SK-N-SH treated with all-trans-retinoic acid at 6 μM for 48 hours (cell line): ENCODE measurements around the gene YEATS4.

ENCODE experiments used
- ATAC-seq: fragments of 200-7000 bp; cut with Tn5 transposase; 3 replicates; pipeline ENCODE4 v1.9.1; 2020; ENCODE audit warnings: mild to moderate bottlenecking, moderate library complexity
- ARNTL ChIP-seq: fragments of 450-650 bp; formaldehyde crosslinking; IDR thresholded peaks from 2 replicates; pipeline ENCODE4 v1.5.0; 2020; ENCODE audit warnings: low read depth, mild to moderate bottlenecking, moderate library complexity, borderline replicate concordance
- BACH2 ChIP-seq: fragments of 250-450 bp; sonication (Bioruptor Pico); IDR thresholded peaks from 2 replicates; pipeline ENCODE4 v1.9.0; 2021; ENCODE audit warnings: mild to moderate bottlenecking, borderline replicate concordance
- CREB5 ChIP-seq: fragments of 250-450 bp; sonication (Bioruptor Pico); IDR thresholded peaks from 2 replicates; pipeline ENCODE4 v1.5.1; 2020; ENCODE audit warnings: low read depth, mild to moderate bottlenecking, moderate library complexity
- CSDC2 ChIP-seq: fragments of 250-450 bp; sonication (Bioruptor Pico); IDR thresholded peaks from 2 replicates; pipeline ENCODE4 v1.5.0; 2020; ENCODE audit warnings: mild to moderate bottlenecking, moderate library complexity
- CSRNP3 ChIP-seq: fragments of 250-450 bp; sonication (Bioruptor Pico); IDR thresholded peaks from 2 replicates; pipeline ENCODE4 v1.5.1; 2021; ENCODE audit warnings: mild to moderate bottlenecking, moderate library complexity
- ESRRG ChIP-seq: fragments of 250-450 bp; sonication (Bioruptor Pico); IDR thresholded peaks from 2 replicates; pipeline ENCODE4 v1.6.1; 2021; ENCODE audit warnings: mild to moderate bottlenecking
- GLIS3 ChIP-seq: fragments of 250-450 bp; sonication (Bioruptor Pico); IDR thresholded peaks from 2 replicates; pipeline ENCODE4 v1.5.0; 2020; ENCODE audit warnings: mild to moderate bottlenecking, moderate library complexity
- ISL1 ChIP-seq: fragments of 250-450 bp; sonication (Bioruptor Pico); IDR thresholded peaks from 2 replicates; pipeline ENCODE4 v2.1.2; 2022; ENCODE audit warnings: mild to moderate bottlenecking, moderate library complexity
- PATZ1 ChIP-seq: fragments of 250-450 bp; sonication (Bioruptor Pico); IDR thresholded peaks from 2 replicates; pipeline ENCODE4 v1.8.0; 2020; ENCODE audit warnings: mild to moderate bottlenecking, moderate library complexity, borderline replicate concordance
- POU6F1 ChIP-seq: fragments of 250-450 bp; sonication (Bioruptor Pico); IDR thresholded peaks from 2 replicates; pipeline ENCODE4 v1.8.0; 2021; ENCODE audit warnings: low read depth, mild to moderate bottlenecking, moderate library complexity, borderline replicate concordance
- PPARA ChIP-seq: fragments of 250-450 bp; sonication (Bioruptor Pico); IDR thresholded peaks from 2 replicates; pipeline ENCODE4 v1.5.0; 2020; ENCODE audit warnings: mild to moderate bottlenecking, borderline replicate concordance
- RARB ChIP-seq: fragments of 250-450 bp; sonication (Bioruptor Pico); IDR thresholded peaks from 2 replicates; pipeline ENCODE4 v1.8.0; 2021; ENCODE audit warnings: mild to moderate bottlenecking, moderate library complexity
- SNAI2 ChIP-seq: fragments of 250-450 bp; sonication (Bioruptor Pico); IDR thresholded peaks from 2 replicates; pipeline ENCODE4 v1.5.0; 2020; ENCODE audit warnings: mild to moderate bottlenecking, moderate library complexity
- TCF4 ChIP-seq: fragments of 250-450 bp; sonication (Bioruptor Pico); IDR thresholded peaks from 2 replicates; pipeline ENCODE4 v1.8.0; 2021; ENCODE audit warnings: mild to moderate bottlenecking, moderate library complexity, borderline replicate concordance
- TOX ChIP-seq: fragments of 250-450 bp; sonication (Bioruptor Pico); IDR thresholded peaks from 2 replicates; pipeline ENCODE4 v1.8.0; 2021; ENCODE audit warnings: mild to moderate bottlenecking, moderate library complexity, borderline replicate concordance
- TSHZ2 ChIP-seq: fragments of 250-450 bp; sonication (Bioruptor Pico); IDR thresholded peaks from 2 replicates; pipeline ENCODE4 v1.5.0; 2020; ENCODE audit warnings: mild to moderate bottlenecking, moderate library complexity
- ZC3H10 ChIP-seq: fragments of 250-450 bp; sonication (Bioruptor Pico); IDR thresholded peaks from 2 replicates; pipeline ENCODE4 v1.5.1; 2021; ENCODE audit warnings: mild to moderate bottlenecking, moderate library complexity
- ZFP3 ChIP-seq: fragments of 250-450 bp; sonication (Bioruptor Pico); IDR thresholded peaks from 2 replicates; pipeline ENCODE4 v1.5.0; 2020; ENCODE audit warnings: mild to moderate bottlenecking, moderate library complexity
- ZFP30 ChIP-seq: fragments of 450-650 bp; formaldehyde crosslinking; IDR thresholded peaks from 2 replicates; pipeline ENCODE4 v1.5.0; 2022; ENCODE audit warnings: mild to moderate bottlenecking, moderate library complexity
- ZNF565 ChIP-seq: fragments of 450-650 bp; formaldehyde crosslinking; conservative IDR thresholded peaks from 2 replicates; pipeline ENCODE4 v1.5.0; 2020; ENCODE audit warnings: low read depth, mild to moderate bottlenecking, moderate library complexity
- ZNF70 ChIP-seq: fragments of 450-650 bp; formaldehyde crosslinking; IDR thresholded peaks from 2 replicates; pipeline ENCODE4 v1.5.0; 2020; ENCODE audit warnings: mild to moderate bottlenecking, moderate library complexity
- ZNF8 ChIP-seq: fragments of 450-650 bp; formaldehyde crosslinking; IDR thresholded peaks from 2 replicates; pipeline ENCODE4 v1.5.0; 2020; ENCODE audit warnings: mild to moderate bottlenecking, moderate library complexity

The YEATS4 gene

GRCh38 chr12:69421548-69421947 lies 62.0 kb downstream of the YEATS4 start:
- ATAC-seq: no peak
- TF ChIP-seq ZFP30 (CRISPR knock-in tag) (no peak), ZNF565 (no peak), POU6F1 (CRISPR knock-in tag) (no peak), ZFP3 (no peak), ZNF70 (CRISPR knock-in tag) (no peak), RARB (CRISPR knock-in tag) (no peak), TSHZ2 (CRISPR knock-in tag) (no peak), ESRRG (CRISPR knock-in tag) (no peak), PATZ1 (CRISPR knock-in tag) (no peak), SNAI2 (CRISPR knock-in tag) (no peak), TCF4 (no peak), TOX (CRISPR knock-in tag) (no peak)

- TF ChIP-seq ZNF8: no peak
- TF ChIP-seq CSDC2 (CRISPR knock-in tag): no peak
- no peak for TF ChIP-seq ZC3H10 (CRISPR knock-in tag)
- no peak for TF ChIP-seq ZFP3
- no peak for TF ChIP-seq ARNTL (CRISPR knock-in tag)
- TF ChIP-seq ZNF565: no peak
- TF ChIP-seq CSRNP3 (CRISPR knock-in tag): no peak
- TF ChIP-seq PPARA: no peak
- no peak for TF ChIP-seq ESRRG (CRISPR knock-in tag)
- TF ChIP-seq SNAI2 (CRISPR knock-in tag): no peak
- TF ChIP-seq BACH2: no peak
- no peak for TF ChIP-seq CREB5 (CRISPR knock-in tag)
- TF ChIP-seq POU6F1 (CRISPR knock-in tag): no peak
- no peak for TF ChIP-seq PATZ1 (CRISPR knock-in tag)
- TF ChIP-seq TOX (CRISPR knock-in tag): no peak
- TF ChIP-seq TSHZ2 (CRISPR knock-in tag): no peak
- TF ChIP-seq ZNF70 (CRISPR knock-in tag): no peak
- no peak for TF ChIP-seq ISL1 (CRISPR knock-in tag)
- no peak for TF ChIP-seq GLIS3
- no peak for TF ChIP-seq ZFP30 (CRISPR knock-in tag)
- TF ChIP-seq, all 23 proteins: peak for 0
- ATAC-seq: no peak
Measured at GRCh38 chr12:69423037-69423905, 63.7 kb downstream of the YEATS4 start.
